Right forelimb (tissue), 1 donor: ENCODE results near the gene MED12L.

Source experiments
- DNase-seq: peaks from one replicate; pipeline ENCODE4 v3.0.0-alpha.2; 2018

Gene MED12L

DNA sequence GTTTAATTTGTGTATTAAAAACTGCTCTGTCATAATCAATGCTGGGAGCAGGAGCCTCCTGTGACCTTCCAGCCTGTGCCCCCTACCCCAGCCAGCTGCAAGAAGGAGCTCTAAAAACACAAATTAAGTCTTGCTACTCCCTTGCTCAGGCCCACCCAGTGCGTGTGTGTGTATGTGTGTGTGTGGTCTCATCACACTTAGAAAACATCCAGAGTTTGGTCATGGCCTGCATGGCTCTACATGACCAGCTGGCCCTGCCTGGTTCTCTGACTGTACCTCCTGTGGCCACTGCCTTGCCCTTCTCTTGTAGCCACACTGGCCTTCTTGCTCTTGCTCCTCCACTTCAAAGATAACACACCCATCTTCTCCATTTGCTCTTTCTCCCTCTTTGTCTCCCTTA, 179.1 kb downstream of the MED12L start:
- DNase-seq = no peak

DNA sequence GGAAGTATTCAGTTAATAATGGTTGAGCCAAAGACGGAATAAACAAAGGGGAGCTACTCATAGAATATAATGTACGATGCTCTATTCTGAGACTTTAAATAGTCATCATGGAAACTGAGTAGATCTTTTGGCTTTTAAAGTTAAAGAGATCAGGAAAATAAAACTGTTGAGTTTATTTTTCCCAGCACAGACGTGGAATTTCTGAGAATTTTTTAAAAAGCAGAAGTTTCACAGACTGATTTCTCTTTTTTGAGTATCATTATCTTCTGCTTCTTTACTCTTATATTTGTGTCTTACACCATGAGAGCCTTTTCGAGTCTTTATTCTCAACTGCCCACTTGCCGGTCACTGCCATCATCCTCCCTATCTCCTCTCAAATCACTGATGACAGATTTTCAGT, 179.7 kb downstream of the MED12L start:
- no peak for DNase-seq

DNA sequence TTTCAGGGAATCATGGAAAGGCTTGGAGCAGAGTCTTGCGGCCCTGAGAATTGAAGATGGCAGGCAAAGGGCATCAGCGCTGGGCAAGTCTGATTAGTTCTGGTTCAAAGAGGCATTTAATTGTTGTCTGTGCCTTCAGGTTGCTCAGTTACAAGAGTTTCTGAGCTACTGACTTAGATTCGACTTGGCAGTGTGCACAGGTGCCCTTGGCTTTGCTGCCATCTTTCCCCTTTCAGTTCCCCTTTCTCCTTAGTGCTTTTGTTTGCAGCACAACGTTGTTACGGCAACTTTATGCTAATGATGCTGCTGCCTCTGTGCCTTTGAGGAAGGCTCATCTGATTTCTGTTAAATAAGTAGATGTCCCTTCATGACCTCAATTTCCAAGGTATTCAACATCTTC, 180.4 kb downstream of the MED12L start:
- no peak for DNase-seq

DNA sequence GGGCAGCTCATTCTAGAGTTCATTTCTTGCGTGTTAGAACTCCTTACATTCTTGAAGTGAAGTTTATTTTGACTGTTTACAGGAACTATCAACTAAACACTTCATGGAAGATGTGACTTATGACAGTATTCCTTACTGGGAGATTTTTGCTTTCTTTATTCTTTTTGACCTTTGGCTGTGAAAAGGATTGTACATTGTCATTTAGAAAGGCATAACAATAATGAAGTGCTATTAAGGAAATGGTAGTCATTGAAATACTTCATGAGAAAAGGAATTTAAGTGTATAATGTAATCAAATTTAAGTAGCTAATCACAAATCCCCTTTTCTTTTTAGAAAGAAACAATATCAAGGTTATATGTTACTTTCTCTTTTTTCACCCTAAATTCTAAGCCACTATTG, 181.6 kb downstream of the MED12L start:
- DNase-seq = no peak

DNA sequence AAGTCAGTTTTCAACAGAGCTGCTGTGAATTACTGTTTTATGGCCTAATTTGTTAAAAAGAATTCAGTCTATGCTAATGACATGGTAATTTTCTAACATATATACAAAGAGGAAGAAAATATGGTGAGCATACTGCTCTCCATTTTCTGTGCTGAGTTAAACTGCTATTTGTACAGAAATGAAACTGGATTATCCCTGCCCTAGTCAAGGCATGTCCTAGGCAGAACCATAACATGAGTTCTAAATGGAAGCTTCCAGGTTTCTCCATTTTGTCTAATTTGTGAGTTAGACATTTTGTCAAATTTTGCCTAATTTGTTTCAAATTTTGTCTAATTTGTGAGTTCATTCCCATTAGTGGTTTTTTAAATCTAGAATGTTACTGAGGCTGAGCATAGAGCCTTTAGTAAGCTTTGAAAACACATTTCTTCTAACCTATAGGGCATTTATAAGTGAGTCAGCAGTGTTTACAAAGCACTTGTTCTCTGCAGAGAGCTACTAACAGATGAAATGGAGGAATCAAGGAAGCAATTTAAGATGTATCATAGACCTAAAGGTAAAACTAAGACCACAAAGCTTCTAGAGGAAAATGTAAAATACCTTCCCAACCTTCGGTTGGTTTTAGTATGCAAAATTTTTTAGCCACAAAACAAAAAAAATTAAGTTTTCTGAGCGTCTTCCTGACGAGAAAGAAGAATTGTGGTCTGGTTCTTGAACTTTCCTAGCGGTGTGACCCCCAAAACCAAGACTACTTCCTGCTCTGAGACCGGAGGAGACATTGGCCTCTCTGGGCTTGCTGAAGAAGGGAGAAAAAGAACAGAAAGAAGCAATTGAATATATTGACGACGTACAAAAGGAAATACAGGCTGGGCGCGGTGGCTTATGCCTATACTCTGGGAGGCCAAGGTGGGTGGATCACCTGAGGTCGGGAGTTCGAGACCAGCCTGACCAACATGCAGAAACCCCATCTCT, 183.1 kb downstream of the MED12L start:
- no peak for DNase-seq

DNA sequence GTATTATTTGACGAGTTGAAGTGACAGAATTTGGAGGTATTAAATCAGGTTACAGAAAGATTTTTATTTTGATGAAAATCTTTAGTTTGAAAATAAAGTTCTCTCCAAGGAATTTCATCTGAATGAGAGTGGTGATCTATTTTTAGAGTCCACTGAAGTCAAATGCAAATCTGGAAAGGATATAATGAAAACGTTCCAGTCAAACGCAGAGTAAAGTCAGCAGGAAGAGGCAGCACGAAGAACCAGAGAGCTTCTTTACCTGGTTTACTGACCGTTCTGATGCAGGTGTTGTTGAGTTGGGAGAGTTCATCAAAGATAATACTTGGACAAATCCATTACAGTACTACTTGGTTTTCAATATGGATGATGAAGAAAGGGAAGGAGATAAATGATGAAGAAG, 184.2 kb downstream of the MED12L start:
- no peak for DNase-seq

DNA sequence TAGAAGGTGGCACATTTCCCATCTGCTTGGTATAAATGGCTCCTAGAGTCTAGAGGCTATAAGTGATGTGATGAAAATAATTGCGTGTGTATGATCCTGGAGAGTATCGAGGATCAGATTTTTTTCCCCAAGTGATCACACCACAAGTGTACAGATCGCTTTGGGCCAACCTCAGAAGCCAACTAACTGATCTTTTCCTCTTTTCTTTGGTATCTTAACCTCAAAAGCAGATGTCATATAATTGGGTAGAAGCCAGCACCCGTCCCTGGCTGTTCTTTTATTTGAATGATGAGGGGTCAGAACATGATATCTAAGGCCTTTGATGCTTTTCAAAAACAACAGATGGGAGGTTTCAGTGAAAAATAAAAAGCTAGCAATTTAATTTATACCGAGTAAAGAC, 189.6 kb downstream of the MED12L start:
- DNase-seq = no peak

DNA sequence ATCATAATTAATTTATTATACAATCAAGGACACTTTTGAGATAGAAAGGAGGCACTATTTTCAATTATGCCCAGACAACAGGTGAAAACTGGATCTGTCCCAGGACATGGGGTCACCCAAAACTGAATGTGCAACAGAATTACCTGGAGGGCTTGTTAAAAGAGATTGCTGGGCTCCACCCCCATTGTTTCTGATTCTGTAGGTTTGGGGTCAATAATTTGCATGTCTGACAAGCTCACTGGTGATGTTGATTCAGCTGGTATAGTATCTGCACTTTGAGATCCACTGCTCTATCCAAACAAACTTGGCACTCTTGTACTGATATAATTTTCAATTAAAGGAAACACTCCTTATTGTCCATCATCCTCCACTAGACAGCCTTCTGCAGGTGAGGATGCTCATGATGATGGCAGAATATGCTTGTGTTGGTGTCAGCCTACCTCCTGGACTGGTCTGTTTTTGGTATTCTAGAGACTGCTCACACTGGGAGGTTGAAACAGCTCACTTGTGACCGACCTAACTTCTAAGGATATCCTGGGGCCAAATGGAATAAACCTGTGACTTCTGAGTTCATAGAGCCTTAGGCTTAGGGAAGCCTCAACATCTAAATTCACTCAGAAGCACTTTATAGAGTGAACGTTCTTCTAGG, 190.7 kb downstream of the MED12L start:
- no peak for DNase-seq

DNA sequence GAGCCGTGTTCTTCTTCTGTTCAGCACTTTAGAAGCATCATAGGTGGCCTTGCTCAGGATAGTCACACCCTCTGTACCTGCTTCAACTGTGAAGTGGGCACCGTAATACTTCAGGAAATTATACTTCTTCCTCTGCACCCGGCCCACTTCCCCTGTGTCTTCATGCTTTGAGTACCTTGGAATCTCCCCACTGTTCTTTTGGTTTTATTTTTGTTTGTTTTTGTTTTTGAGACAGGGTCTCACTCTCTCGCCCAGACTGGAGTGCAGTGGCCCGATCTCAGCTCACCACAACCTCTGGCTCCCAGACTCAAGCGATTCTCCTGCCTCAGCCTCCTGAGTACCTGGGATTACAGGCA, 191.2 kb downstream of the MED12L start:
- no peak for DNase-seq

DNA sequence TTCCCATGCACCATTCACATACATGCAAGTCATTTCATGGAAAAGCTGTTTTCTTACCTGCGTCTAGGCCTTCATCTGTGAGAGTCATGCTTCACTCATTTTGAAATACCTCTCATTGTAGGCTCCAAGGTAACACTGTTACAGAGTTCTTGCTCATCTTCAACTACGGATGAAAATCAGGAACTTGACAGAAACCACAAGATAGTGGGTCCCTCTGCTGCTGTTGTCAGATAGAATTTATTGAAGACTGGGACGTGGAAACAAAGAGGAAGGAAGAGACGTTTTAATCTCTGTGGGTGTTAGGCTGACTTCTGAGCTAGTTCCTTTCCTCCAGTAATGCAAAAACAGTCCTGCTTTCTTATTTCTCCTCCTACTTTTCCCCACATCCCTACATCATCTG, 192.8 kb downstream of the MED12L start, which contains the start of gene P2RY14:
TSS of gene P2RY14 (minus strand) at position 313 of the 400 bp plus-strand sequence. CDS start 64,226 bp downstream, outside the sequence.
- no peak for DNase-seq

DNA sequence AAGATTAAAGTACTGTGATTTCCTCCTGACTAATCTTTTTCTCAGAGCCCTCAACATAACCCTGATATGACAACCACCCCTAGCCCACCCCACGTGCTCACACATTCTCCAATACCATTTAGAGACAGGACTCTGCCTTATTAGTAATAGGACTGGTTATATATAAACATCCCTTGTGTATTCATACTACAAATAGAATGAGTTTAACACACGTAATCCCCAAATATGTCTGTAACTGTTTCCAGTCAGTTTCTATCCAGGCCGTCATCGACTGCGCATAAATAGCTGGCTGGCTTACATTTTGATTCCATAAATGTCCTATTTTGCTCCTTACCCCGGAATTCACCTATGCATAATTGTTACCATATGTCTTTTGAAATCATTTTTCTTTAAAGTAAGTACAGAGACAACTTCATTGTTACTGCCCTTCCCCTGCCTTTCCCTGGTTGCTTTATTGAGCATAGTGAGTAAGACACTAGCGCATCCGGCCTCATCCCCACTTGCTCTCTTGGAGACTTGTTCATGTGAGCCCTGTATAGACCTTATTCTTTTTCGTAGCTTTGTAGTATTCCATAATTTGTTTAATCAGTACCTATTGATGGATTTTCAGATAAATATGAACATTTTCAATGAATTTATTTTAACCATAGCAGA, 196.3 kb downstream of the MED12L start:
- no peak for DNase-seq

DNA sequence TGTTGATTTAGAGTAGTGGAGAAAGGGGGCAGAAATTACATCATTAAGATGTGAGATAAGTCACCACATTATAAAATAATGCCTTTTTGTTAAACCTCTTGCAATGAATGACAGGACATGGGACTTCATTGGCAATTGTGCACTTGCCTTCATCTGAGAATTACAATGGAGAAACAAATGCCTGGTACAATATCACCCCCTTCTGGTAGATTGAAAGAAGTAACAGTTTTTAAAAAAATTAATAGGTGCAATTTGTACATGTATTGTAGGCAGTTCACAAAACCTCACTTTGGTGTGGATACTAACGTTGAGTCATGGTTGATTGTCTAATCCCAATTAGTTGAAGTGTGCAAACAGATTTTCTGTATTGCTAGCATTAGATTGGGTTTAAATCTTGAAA, 197.5 kb downstream of the MED12L start:
- DNase-seq = no peak

DNA sequence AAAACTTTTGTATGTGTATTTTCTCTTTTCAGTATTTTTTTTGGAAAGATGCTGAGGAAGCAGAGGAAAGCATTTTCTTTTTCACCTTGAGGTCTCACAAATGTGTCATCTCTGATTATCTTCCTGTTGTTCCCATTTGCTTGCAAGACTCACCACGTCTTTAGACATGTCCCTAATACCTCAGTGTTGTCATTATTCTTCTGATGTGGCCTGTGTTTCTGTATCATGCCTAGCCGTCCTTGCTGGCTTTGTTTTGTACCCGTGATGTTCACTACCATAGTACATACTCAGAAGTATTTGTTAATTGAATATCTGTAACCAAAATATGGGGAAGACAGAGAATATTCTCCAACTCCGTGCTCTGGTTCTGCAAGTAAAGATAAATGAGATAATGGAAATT, 197.9 kb downstream of the MED12L start:
- no peak for DNase-seq

DNA sequence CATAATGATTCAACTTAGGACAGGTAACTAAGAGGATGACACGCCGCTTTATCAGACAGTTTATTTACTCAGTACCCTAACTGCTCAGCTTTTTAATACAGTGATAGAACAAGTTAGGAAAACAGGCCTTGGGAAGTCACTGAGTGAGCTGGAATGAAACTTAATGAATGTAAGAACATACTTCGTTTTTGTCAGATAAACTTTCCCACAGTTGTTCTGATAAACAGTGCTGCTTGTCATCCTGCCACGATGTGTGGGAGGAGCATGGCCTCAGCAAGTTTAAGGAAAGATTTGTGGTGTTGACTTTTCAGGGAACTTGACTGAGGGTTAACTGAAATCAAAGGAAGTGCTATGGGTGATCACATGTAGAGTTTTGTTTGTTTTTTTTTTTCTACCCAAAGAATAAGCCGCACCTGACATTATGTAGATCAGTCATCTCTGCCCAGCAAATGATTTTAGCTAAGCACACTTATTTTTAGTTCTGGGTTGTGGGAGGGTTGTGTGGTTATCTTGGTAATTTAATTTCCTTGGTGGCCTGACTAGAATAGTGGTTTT, 198.5 kb downstream of the MED12L start:
- no peak for DNase-seq

DNA sequence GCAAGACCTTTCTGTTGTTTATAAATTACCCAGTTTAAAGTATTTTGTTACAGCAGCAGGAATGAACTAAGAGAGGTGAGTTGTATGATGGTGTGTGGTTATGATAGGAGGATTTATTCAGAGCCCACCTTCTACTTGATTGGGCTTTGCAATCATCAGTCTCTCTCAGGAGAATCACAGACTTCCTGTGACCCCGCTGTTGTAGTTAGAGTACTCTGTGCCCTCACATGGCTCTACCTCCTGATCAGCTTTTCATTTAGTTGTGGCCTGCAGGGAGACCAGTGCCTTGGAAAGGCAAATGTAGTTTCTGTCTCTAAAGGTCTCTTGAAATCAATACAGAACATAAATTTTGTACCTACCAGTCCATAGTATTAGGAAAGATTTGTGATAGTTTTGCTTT, 200.5 kb downstream of the MED12L start:
- DNase-seq = no peak

DNA sequence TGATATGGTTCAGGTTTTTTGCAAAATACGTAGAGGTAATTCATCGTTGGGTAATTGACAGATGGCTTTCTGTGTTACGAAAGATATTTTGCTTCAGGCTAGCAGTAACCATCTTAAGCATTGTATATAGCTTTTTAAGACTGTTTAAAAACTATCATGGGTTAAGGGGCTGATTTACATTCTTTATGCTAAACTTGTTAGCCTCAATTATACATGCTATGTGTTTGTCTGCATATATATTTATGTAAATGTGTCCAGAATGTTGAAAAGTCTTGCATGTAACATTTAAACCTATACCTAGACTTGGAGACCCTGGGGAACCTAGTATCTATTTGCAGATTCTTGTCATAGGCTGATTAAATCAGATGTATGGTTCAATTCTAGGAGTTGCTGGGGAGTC, 204.0 kb downstream of the MED12L start:
- no peak for DNase-seq

DNA sequence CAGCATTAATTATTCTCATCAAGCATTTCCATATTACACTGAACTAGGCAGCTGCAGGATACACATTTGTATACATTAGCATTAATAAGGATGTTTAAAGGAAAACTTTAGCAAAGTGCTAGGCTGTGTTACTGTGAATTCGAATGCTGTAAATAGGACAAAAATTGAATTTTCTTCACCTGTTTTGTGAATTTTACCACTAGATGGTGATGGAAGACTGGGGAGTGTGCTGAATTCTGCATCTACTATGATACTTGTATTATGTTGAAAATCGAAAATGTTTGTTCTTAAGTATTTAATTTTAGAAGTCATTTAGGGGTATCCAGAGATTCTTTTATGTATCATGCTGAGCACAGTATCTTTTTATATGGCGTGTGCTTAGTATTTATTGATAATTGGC, 205.2 kb downstream of the MED12L start:
- no peak for DNase-seq

DNA sequence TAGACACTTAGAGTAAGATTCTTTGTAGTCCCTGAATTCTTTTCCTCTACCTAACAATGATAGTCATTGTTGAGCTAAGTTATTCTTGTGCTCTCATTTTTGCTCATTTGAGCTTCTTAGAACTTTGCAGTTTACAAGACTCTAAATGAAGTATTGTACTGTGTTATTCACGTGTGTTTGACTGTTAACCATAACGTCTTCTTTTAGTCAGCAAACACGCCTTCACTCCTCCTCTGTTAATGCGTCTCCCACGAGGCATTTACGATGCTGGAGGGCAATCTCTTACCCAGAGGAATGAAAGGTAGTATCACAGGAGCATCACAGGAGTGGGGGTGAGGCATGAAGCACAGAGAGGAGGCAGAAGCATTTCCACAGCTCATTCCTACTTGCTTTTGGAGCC, 207.7 kb downstream of the MED12L start:
- DNase-seq = no peak

DNA sequence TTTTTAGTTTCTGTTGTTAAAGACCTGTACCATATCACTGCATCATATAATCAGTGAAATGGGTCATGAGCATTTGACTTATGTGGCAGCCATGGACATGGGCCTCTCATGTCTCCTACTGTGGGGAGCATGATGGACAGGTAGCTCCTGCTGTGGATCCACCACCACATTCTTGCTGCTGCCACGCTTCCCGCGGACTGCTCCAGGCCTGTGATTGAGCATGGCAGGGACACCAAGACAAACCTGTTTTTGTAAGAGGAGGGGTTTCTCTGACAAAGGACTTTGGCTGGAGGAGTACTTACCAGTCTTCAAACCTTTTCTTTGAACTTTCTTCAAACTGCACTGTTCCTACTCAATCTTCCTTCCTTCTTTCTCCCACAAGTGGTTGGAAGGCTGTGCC, 210.8 kb downstream of the MED12L start:
- DNase-seq = no peak

DNA sequence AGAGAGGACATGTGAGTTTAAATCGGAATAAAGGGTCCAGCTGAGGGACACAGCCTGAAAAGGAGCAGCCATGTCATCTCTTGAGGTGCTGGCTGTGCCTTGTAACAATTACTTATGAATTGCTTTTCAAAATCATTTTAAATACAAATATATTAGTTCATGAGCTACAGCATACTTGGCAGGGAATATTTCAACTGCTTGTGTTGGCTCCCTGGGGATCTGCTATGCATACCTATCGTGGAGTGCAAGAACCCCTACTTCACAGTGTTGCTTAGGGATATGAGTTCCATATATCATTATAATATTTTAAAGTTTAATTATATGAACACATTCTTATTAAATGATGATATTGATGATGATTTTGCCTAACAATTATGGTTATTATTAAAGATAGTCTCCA, 212.0 kb downstream of the MED12L start:
- no peak for DNase-seq

DNA sequence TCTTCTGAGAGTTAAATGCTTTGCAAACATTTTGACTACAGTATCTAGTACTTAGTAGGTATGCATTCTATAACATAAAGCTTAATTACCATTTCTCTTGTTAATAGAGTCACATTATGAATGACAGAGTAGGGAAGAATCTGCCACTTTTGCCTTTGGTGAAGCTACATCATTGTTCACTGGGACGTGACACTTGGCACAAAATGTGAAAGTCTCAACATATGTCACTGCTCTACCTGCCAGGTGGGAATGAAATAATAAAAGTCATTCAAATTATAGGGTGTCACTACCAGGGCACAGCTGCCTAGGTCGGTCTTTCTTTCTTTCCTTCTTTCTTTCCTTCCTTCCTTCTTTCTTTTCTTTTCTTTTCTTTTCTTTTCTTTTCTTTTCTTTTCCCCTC, 213.5 kb downstream of the MED12L start:
- no peak for DNase-seq

DNA sequence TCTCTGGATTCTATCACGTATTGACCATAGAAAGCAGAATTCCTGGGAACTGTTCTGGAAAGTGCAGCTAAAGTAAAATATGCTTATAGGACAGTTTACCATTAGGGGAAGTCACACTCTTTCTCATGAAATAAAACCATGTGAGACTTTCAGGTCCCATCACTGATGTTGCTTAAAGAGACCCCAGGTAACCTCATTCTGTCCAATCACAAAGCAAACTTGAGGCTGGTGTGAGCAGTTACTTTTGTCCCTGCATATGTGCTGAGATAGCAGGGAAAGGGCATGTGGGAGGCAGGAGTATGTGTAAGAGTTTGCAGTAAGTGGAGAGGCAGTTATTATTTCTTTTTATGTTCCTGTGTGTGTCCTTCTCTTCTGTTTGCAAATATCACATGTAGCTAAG, 215.1 kb downstream of the MED12L start:
- no peak for DNase-seq

DNA sequence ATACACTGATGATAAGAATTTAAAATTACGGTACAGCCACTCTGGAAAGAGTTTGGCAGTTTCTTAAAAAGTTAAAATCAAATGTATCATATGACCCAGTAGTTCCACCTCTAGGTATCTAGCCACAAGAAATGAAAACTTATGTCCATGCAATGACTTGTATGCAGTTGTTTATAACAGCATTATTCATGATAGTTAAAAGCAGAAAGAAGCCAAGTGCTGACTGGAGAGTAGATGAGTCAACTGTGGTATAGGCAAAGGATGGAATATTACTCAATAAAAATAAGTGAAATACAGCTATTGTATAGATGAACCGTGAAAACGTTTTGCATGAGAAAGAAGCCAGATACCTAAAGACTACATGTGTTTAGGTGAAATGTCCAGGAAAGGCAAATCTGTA, 216.3 kb downstream of the MED12L start:
- no peak for DNase-seq

DNA sequence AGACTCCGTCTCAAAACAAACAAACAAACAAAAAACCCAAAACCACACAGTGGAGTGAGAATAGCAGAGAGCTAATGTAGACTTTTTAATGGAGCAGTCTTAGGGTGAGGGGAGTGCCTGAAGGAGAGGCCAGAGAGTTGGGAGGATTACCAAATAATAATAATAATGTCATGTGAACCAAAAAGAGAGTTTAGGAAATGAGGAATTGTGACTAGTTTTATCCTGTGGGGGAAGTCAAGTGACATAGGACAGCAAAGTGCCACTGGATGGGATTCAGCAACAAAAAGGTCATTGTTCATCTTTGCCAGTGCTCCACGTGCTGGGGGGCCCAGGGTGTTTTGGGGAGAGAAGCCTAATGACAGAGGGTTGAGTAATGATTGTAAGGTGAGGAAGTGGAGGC, 218.3 kb downstream of the MED12L start:
- no peak for DNase-seq
